ENCODE data around the gene POU6F1. TPM values are rescaled to one million over a fixed set of nuclear protein-coding genes. Genes with fewer than 3 reads are reported as not detected.
A peak's percentile ranks its signal among the peaks of the same experiment; 100 is the strongest.

Gene POU6F1
- total RNA-seq, 2 donors from 2014 or later, result 5.8 to 8.3 TPM

DNA sequence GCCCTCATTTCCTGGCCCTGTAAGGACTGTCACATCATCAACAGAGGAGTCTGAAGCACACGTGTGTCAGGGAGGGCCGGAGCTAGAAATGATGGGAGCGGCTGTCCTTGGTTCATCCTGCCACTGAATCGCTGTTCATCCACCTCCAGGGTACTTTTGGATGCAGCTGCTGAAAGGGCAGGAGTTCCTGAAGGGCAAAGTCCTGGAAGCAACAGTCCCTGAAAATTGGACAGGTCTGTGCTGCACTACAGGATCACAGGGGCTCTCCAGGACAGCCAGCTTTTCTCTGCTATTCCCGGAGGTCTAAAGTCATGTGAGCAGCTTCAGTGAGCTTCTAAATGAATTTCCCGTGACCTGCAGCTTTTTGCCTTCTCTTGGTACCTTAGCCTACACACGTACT is 17.7 kb downstream of the POU6F1 start:
- DNase-seq, result no peak
- no peak for ATAC-seq
- intact Hi-C loops (cut with DNase I), result no loop called here

GRCh38 chr12:51199366-51199945 is 18.4 kb downstream of the POU6F1 start:
- no peak for DNase-seq
- ATAC-seq, result no peak
- intact Hi-C loops (cut with DNase I), result no loop called here

DNA sequence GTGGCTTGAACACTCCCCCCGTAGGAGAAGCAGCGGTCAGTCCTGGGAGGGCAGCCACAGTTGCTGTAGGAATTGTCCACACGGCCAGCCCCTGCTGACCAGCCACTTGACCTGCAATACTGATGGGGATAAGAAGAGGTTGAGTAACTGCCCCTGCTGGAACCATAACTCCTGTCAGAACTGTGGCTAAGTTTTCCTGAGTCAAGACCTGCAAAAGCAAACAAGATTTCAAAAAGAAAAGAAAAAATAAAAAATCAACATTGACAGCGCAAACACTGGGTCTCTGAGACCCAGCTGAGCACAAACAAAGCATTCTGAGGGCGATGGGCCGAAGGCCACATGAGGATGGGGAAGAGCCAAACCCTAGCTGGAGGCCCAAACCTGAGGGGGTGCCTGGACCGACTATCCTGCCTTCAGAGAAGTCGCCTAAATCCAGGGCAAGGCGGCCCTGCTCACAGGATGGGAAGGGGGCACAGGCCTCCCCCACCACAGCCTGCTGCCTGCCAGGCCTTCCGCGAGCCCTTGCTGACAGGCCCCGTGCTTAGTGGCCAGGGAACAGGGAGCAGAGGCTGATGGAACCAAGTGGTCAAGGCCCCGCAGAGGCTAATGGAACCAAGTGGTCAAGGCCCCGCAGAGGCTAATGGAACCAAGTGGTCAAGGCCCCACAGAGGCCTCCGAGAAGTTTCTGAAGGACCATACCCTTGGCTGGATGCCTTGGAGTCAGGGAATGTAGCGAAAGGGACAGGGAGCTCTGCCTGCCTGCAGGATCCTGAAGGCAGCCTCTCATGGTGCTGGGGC is 19.1 kb downstream of the POU6F1 start:
- ATAC-seq, result peak in 1 of 2 donors; percentile 23
- DNase-seq, result no peak
- intact Hi-C loops (cut with DNase I), result no loop called here

- intact Hi-C loops (cut with DNase I), result no loop called here
- ATAC-seq (no peak), DNase-seq (no peak)
Measured at GRCh38 chr12:51197736-51198567, 19.9 kb downstream of the POU6F1 start.

DNA sequence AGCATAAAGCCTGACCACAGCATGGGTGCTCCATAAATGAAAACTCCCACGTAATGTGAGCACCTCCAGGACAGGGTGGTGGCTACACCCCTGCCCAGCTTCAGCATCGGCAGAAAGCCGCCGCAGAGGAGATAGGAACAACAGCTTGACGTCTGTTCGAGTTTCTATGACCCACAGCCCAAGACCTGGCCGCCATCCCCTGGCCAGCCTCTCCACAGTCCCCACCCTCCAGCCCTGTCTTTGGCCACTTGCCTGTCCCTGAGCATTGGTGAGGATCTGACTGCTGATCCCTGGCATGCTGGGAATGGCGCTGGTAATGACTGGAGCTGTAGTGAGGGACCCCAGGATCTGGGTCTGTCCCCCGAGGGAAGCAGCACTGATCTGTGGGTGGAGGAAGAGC is 21.3 kb downstream of the POU6F1 start:
- DNase-seq, result no peak
- intact Hi-C loops (cut with DNase I), result no loop called here
- peak; percentile 56 to 74 for ATAC-seq

DNA sequence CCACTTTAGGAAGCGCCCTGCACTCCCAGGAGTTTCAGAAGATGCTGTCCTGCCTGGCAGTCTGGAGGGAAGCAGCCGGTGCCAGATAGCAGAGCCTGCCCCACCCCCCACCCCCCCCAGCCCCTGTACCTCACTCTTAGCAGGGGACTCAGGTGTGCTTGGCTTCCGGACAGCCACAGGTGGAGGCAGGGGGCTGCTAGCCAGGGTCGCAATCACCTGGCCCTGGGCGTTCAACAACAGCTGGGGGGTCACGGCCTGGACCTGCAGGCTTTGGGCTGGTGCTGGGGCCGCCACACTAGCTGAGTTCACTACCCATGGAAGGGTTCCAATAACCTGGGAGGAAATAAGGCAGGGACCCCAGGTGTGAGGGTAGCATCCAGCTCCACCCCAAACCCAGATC is 22.0 kb downstream of the POU6F1 start:
- DNase-seq (no peak), ATAC-seq (no peak)
- intact Hi-C loops (cut with DNase I), result no loop called here

DNA sequence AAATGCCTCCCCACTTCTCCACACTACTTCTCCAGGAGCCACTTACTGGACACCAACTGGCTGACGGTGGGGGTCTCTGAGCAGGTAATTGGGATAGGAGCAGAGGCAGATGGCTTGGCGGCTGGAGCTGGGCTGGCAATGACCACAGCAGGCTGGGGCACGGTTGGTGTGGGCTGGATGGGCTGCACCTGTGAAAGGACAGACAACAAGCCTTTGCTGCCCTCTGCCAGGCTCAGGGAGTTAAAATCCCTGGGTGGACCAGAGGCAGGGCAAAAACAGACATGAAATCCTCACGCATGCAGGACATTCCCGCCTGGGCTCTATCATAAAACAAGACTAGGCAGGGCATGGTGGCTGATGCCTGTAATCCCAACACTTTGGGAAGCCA is 25.6 kb downstream of the POU6F1 start:
- intact Hi-C loops (cut with DNase I), result no loop called here
- DNase-seq, result no peak
- ATAC-seq, result no peak

DNA sequence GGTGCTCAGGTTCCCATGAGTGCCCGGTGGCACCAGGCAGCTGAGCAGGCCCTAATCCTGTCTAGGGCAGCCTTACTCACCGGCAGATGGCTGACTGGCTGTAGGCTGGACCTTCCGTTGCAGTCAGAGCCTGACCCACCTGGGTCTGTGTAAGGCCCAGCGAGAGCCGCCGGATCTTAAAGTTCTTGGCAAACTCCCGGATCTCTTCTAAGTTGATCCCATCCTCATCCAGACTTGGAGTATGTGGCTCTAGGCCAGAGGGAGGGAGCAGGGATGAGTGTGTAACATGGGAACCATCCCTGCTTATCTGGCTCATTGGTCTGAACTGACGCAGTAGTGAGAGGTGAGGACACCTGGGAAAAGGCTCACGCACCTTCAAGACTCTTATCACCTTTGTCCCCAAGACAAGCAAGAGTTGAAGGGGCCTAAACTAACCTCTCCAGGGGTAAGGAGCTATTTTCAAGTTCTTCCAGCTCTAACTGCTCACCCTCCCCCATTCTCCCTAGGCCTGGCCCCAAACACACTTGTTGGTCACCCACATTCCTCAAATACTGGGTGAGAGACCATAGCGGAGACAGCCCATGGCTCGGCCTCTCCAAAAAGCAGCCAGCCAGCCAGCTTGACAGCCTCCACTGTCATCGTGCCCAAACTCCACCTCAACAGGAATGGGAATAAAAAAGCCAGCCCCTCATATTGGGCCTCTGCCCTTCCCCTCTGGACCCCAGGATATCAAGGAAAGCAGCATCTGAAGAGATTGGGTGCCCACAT is 26.2 kb downstream of the POU6F1 start:
- intact Hi-C loops (cut with DNase I), result no loop called here
- DNase-seq, result no peak
- ATAC-seq, result no peak

DNA sequence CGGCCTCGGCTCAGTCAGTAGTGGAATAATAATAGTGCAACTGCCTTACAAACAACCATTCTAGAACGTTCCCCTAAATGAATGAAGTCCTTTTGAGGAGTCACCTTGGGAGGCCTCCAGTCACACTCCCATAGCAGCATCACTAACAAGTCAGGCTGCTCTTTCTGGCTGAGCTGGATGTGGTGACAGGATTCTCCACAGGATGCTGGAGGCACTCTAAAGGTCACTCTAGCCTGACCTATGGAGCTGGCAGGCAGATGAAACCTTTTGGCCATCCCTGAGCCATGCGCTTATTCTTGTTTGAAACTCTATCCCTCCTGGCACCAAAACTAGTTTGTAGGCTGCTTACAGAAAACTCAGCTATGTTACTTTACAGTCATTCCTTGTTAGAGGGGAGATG is 27.0 kb downstream of the POU6F1 start:
- ATAC-seq (peak; percentile 90 to 96), DNase-seq (no peak)
- intact Hi-C loops (cut with DNase I), result no loop called here

GRCh38 chr12:51189790-51190355 is 28.0 kb downstream of the POU6F1 start:
- DNase-seq, result no peak
- intact Hi-C loops (cut with DNase I), result no loop called here

GRCh38 chr12:51188359-51189051 is 29.4 kb downstream of the POU6F1 start:
- no peak for DNase-seq
- ATAC-seq, result no peak
- intact Hi-C loops (cut with DNase I), result no loop called here

More at GRCh38 chr12:51189790-51190355, 28.0 kb downstream of the POU6F1 start:
- no peak for ATAC-seq

- no peak for DNase-seq
- ATAC-seq, result no peak
- intact Hi-C loops (cut with DNase I), result no loop called here
Measured at GRCh38 chr12:51187370-51187987, 30.4 kb downstream of the POU6F1 start.

DNA sequence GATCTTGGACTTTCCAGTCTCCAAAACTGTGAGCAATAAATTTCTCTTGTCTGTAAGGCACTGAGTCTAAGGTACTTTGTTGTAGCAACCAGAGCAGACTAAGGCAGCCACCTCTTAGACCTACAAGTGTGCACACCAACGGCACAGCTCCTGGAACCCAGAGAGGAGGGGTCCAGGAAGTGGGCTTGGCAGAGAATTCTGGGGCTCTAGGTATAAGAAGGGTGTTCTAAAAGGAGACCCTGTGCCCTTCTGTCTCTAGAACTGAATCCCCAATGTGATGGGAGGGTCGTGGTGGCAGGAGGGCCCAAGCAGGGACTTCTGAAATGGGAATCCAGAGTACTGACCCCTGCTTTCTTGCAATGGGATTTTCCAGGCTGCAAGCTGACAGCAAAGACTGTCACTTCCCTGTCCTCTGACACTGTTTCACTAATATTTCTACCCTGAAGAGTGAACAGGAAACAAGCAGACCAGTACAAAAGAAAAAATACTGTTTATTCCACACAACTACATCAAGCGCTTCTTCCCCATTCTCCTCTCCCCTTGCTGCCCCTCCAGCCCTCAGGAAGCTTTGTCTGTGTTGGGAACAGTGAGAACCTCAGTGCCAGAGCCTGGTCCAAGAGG is 31.3 kb downstream of the POU6F1 start:
- ATAC-seq (no peak), DNase-seq (no peak)
- intact Hi-C loops (cut with DNase I), result no loop called here

DNA sequence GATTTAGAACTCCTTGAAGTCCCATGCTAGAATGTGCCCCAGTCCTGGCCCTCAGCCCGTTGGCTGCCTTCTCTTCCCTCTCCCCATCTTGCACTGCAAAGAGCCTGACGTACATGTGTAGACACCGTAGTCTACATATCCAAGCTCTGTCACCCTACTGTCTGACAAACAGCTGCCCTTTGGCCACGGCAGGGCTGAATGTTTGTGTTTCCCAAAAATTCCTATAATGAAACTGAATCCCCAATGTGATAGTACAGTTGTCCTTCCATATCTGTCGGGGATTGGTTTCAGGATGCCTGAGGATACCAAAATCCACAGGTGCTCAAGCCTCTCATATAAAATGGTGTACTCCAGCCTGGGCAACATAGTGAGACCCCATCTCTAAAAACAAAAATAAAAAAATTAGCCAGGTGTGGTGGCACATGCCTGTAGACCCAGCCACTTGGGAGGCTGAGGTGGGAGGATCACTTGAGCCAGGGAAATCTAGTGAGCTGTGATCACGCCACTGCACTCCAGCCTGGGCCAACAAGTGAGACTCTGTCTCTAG is 32.6 kb downstream of the POU6F1 start:
- DNase-seq (no peak), ATAC-seq (no peak)
- intact Hi-C loops (cut with DNase I), result no loop called here

DNA sequence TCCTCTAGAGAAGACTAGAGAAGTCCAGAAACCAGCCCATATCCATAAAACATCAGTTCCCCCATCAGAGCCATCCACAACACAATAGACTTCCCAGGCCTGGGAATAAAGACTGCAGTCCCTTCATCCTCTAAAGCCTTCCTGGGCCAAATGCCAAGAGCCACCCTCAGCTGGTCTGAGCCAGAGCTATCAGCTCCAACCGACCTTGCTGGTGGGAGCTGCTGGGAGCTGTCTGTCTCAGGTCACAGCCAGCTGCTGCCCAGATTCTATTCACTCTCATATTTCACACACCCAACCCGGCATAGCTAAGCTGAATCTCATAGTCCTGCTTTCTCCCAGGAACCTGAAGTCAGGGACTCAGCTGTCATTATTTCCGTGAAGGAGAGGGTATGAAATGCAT is 34.0 kb downstream of the POU6F1 start:
- intact Hi-C loops (cut with DNase I), result no loop called here
- ATAC-seq, result peak; percentile 80 to 89
- peak; percentile 36 for DNase-seq

DNA sequence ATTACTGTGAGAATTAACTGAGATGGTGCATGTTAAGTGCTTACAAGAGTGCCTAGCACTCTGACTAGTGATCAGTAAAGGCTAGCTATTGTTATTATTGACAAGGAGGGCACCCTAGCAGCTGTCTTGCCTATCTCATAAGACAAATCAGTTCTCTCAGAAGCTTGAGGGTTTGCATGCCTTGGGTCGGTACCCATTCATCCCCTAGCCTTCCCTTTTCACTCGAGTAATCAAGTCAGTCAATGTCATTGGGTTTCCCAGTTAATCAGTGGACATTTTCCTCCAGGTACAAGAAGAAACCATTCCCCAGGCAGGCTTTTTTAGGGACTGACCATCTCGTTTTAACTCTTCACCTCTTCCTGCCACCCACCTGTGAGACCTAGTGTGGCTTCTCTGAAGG is 34.5 kb downstream of the POU6F1 start:
- no peak for DNase-seq
- intact Hi-C loops (cut with DNase I), result no loop called here
- no peak for ATAC-seq

- no peak for DNase-seq
- ATAC-seq, result no peak
- intact Hi-C loops (cut with DNase I), result no loop called here
Measured at GRCh38 chr12:51181558-51181957, 36.3 kb downstream of the POU6F1 start.
